Muscle layer of duodenum (tissue), 2 donors: ENCODE results near the gene TREX2.

Experiments
- H3K27ac ChIP-seq: one replicate; pipeline ENCODE4 v1.7.0; 2013; ENCODE audit warnings: mild to moderate bottlenecking, low read length
- H3K27me3 ChIP-seq: one replicate; pipeline ENCODE4 v1.7.0; 2013; ENCODE audit warnings: low read depth, mild to moderate bottlenecking, control low read depth, low read length
- H3K36me3 ChIP-seq, 2 donors: one replicate each; pipeline ENCODE4 v1.7.0; 2013; ENCODE audit warnings: low read length in 2 of 2, control low read depth in 1 of 2, mild to moderate bottlenecking in 1 of 2; ENCODE audit not compliant: insufficient read depth in 2 of 2, control insufficient read depth in 1 of 2
- H3K4me1 ChIP-seq, 2 donors: one replicate each; pipeline ENCODE4 v1.7.0; 2013; ENCODE audit warnings: low read length in 2 of 2, mild to moderate bottlenecking in 2 of 2, control low read depth in 1 of 2, moderate library complexity in 1 of 2; ENCODE audit not compliant: insufficient read depth in 2 of 2, control insufficient read depth in 1 of 2
- H3K4me3 ChIP-seq, 2 donors: one replicate each; pipeline ENCODE4 v1.7.0; 2013; ENCODE audit warnings: low read length in 2 of 2, low read depth in 1 of 2, mild to moderate bottlenecking in 1 of 2
- H3K9me3 ChIP-seq, 2 donors: one replicate each; pipeline ENCODE4 v1.7.0; 2013; ENCODE audit warnings: low read length in 2 of 2, control low read depth in 1 of 2, mild to moderate bottlenecking in 1 of 2; ENCODE audit not compliant: control insufficient read depth in 1 of 2
- donor health status: healthy.

The TREX2 gene

DNA sequence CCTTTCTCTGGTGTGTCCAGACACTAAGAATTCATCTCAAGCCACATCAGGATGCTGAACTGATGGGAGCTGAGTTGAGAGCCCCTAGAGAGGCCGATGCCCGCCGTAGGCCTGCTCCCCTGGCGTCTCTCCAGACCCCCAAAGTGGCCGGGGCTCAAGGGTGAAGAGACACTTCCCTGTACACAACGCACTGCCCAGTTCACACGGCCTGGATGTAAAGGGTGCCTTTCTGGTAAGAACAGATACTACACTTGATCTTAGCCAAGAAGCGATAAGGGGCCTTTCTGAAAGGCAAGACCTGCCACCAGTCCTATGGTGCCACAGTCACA is 5.1 kb upstream of the TREX2 start:
- H3K36me3 ChIP-seq, result peaks cover 0 to 21% of the 10 kb centered on the region in 2 donors
- H3K27ac ChIP-seq, result no peak overlapping the region
- no peaks in the 10 kb centered on the region for H3K27me3 ChIP-seq
- no peak overlapping the region for H3K4me3 ChIP-seq
- no peaks in the 10 kb centered on the region for H3K4me1 ChIP-seq
- no peaks in the 10 kb centered on the region for H3K9me3 ChIP-seq

DNA sequence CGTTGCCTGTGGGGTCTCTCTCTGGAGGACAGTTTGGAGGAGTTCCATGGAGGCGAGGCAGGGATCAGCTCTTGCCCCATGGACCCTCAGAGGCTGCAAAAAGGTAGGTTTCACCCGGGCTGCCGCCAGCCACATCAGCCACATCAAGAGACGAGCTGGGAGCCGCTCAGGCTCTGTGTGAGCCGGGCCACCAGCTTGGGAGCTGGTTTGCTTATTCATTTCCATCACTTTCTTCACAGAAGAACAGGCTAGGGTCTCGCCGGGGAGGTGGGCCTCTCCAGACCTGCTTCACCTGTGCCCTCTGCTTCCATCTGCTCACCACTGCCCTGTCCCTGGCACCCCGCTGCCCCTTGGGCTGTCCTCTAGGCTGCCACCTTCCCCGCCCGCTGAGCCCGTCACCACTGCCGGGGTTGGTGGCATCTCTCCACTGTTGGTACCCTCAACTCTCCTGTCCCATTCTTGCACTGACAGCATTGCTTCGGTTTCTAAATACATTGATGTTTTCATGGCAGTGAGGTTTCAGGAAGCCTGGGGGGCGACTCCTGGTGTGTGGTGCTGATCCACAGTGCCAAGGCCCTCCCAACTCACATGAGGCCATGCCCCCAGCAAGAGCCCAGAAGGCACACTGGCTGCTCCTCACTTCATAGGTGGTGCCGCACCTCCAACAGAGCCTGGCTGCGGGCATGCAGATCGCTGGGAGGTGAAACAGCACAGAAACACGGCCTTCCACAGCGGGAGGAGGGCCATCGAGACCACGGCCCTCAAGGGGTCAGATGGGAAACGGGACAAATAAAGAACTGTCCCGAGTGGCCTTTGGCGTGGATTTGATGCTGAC is 4.5 kb upstream of the TREX2 start:
- Histone ChIP-seq H3K4me1 (no peaks in the 10 kb centered on the region), H3K27me3 (no peaks in the 10 kb centered on the region), H3K4me3 (no peak overlapping the region), H3K36me3 (peaks cover 0 to 20% of the 10 kb centered on the region in 2 donors), H3K27ac (no peak overlapping the region), H3K9me3 (no peaks in the 10 kb centered on the region)

DNA sequence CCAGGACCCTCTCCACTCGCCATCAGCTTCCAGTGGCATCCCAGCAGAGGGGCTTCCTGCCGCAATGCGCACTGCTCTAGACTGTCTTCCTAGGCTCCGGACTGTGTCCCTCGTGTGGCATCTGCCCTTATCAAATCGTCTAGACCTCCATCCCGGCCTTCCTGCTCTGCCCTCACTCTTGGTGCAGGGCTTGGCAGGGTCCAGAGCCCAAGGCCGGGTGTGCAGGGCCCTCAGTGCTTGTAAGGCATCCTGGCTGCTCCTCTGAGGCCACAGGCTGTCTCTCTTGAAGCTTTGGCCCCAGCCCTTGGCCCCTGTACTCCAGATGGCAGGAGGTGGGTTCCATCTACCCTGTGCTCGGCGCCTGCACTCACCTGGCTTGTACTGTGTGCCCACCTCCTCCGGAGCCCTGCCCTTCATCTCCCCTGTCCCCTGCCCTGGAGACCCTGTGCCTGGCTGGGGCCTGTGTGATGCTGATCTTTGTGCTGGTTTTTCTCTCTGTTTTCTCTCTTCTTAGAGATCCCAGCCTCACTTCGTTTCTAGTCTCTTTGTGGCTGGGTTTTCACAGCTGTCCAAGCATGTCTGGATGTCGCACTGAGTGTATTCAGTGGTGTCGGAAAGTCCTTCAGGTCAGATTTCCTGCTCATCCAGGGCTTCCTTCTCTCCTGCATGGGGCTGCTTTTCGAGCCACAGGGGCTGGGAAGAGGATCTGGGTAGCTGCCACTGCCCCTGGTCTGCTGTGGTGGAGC is 3.7 kb upstream of the TREX2 start:
- Histone ChIP-seq H3K27ac (no peak overlapping the region), H3K27me3 (no peaks in the 10 kb centered on the region), H3K4me1 (no peaks in the 10 kb centered on the region), H3K36me3 (peaks cover 0 to 12% of the 10 kb centered on the region in 2 donors), H3K9me3 (no peaks in the 10 kb centered on the region), H3K4me3 (no peak overlapping the region)

DNA sequence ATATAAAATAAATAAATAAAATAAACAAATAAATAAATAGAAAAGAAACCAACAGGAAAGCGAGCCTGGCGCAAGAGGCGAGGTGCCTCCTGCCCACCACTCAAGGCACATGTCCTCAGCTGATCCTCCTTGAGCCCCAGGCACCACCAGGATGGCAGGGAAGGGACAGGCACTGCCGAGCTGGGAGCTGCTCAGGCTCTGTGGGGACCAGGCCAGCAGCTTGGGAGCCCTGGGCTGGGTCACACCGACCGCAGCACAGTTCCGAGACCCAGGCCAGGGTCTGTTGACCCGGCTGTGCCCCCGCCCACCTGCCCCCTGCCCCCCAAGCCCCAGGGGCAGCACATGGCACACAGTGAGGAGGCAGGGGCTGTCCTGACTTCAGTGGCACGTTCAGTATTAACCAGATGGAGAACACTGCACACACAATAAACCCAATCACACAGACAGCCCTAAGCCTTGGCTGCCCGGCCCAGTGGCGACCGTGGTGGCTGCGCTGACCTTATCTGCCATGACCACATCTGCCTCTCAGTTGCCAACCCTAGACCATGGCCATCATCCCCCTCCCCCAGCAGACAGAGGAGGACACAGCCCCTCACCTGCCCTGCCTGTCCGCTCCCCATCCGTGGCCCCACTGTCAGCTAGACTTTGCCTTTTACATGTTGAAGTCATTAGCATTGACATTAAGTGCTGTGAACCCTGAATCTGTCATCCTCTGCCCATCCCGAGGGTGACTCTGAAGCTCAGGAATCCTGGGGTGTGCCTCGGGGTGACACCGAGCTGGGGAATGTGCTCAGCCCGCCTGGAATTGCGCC is 2.9 kb upstream of the TREX2 start:
- Histone ChIP-seq H3K27ac (no peak overlapping the region), H3K36me3 (peaks cover 0 to 12% of the 10 kb centered on the region in 2 donors), H3K27me3 (no peaks in the 10 kb centered on the region), H3K9me3 (no peaks in the 10 kb centered on the region), H3K4me3 (no peak overlapping the region), H3K4me1 (no peaks in the 10 kb centered on the region)

DNA sequence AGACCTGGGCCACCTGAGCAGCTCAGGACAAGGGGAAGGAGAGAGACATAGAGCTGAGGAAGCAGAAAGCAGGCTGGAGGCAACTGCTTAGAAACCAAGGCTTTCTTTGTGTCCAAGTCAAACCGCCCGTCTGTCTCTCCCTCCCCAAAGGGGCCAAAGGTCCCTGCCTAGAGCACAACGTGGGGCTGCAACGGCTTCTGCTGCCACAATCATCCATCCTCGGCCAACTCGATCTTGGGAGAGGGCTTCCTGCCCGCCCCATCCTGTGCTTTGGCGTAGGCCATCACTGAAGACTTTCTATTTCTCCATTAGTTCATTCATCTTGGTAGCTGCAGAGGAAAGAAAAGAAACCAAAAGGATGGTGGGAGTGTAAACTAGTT is 1.7 kb upstream of the TREX2 start:
- no peak overlapping the region for H3K27ac ChIP-seq
- no peaks in the 10 kb centered on the region for H3K27me3 ChIP-seq
- H3K4me1 ChIP-seq, result no peaks in the 10 kb centered on the region
- peaks cover 0 to 12% of the 10 kb centered on the region in 2 donors for H3K36me3 ChIP-seq
- no peaks in the 10 kb centered on the region for H3K9me3 ChIP-seq
- no peak overlapping the region for H3K4me3 ChIP-seq

DNA sequence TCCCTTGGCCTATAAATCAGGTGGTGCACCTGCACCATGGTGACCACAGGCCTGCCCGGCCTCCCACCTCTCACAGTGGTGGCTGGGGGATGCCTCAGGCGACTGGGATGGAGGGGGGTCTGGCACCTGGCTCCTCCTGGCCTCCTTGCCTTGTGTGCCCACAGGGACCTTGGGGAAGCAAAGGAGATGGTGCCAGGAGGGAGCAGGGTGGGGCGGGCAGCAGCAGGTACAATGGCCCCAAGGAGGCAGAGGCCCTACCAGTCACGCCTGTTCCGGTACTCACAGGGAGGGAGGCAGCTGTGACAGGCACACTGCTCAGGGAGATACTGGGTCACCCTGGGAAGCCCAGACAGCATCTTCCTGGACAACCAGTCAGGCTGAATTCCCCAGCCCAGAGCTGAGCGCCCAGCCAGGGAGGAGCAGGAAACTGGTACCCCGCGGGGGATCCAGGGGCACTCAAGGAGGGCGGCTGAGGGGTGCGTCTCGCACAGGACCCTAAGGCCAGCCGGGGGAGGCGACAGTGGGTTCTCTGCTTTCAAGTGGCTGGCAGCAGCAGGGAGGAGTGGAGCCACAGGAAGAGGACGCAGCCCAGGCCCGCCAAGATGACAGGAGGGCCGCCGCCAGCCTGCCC is 1.2 kb upstream of the TREX2 start:
- no peak overlapping the region for H3K4me3 ChIP-seq
- no peaks in the 10 kb centered on the region for H3K4me1 ChIP-seq
- H3K36me3 ChIP-seq, result peaks cover 0 to 12% of the 10 kb centered on the region in 2 donors
- H3K27me3 ChIP-seq, result no peaks in the 10 kb centered on the region
- no peaks in the 10 kb centered on the region for H3K9me3 ChIP-seq
- H3K27ac ChIP-seq, result no peak overlapping the region

DNA sequence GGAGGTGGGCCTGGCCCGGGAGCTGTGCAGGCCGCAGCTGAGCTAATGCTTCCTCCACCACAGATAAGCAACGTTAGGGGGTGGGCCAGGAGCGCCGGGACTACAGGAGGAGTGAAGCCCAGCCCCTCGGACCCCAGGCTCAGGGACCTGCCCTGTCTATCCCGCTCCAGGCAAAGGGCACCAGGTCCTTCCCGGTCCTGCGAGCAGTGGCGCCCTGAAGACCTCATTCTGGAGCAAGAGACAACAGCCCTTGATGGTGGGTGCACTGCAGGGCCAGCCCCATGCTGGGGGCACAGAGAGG is 730 bp upstream of the TREX2 start:
- H3K36me3 ChIP-seq, result peaks cover 0 to 9% of the 10 kb centered on the region in 2 donors
- no peaks in the 10 kb centered on the region for H3K9me3 ChIP-seq
- H3K27me3 ChIP-seq, result no peaks in the 10 kb centered on the region
- H3K4me1 ChIP-seq, result no peaks in the 10 kb centered on the region
- H3K27ac ChIP-seq, result no peak overlapping the region
- H3K4me3 ChIP-seq, result no peak overlapping the region

DNA sequence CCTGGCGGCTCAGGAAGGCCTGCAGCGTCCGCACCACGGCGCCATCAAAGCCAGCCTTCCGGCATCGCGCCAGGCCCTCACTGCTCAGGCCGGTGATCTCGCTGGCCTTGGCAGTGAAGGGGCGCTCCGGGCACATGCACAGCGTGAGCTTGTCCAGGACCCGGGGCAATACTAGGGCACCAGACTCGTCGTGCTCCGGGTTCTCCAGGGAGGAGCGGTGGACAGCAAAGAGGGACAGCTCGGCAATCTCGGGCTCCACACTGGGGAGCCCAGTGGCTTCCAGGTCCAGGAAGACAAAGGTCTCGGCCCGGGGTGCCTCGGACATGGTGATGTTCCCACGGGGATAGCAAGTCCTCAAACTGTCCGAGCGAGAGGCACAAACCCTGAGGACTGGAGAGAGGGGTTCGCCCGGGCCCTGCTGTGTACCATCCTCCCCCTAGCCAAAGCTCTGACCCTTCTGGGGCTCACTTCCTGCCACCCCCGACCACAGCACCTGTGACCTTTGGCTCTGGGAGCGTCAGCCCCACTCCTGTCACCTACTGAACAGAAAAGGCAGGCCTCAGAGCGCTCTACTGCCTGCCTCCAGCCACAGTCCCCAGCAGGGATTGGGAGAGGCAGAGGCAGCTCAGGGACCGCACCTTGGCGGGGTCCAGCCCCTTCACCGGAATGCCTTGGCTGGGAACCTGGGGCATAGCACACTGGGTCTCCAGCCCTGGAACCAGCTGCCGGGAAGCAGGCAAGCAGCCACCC is 575 bp downstream of the TREX2 start:
- H3K9me3 ChIP-seq, result no peaks in the 10 kb centered on the region
- H3K36me3 ChIP-seq, result no peaks in the 10 kb centered on the region
- H3K27me3 ChIP-seq, result no peaks in the 10 kb centered on the region
- no peak overlapping the region for H3K4me3 ChIP-seq
- H3K4me1 ChIP-seq, result no peaks in the 10 kb centered on the region
- no peak overlapping the region for H3K27ac ChIP-seq

DNA sequence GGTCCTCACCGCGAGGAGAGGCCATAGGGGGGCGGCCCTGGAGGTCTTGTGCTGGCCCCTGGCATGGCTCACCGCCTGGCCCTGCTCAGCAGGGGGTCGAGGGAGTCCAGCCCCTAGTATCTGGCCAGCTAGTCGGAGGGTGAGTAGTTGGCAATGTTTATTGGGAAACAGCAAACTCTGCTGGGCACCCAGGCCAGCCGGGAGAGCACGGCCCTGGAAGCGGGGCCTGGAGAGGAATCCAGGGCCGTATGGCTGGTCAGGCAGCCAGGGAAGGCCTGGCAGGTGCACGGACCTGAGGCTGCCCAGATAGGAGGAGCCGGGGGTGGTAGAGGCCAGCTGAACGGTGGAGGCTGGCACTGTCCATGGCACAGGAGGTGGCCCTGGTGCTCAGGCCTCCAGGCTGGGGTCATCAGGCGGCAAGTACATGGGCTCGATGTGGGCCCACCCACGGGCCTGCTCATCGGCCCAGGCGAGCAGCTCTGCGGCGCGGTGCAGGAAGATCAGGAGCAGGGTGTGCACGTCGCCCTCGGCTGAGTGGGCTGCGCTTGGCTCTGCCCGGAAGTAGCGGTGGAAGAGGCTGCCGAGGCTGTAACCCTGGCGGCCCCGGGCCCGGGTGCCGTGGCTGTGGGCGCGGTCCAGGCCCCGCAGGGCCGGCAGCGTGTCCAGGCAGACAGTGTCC is 1.4 kb downstream of the TREX2 start:
- Histone ChIP-seq H3K4me1 (no peaks in the 10 kb centered on the region), H3K27ac (no peak overlapping the region), H3K9me3 (no peaks in the 10 kb centered on the region), H3K4me3 (no peak overlapping the region), H3K36me3 (no peaks in the 10 kb centered on the region), H3K27me3 (no peaks in the 10 kb centered on the region)

DNA sequence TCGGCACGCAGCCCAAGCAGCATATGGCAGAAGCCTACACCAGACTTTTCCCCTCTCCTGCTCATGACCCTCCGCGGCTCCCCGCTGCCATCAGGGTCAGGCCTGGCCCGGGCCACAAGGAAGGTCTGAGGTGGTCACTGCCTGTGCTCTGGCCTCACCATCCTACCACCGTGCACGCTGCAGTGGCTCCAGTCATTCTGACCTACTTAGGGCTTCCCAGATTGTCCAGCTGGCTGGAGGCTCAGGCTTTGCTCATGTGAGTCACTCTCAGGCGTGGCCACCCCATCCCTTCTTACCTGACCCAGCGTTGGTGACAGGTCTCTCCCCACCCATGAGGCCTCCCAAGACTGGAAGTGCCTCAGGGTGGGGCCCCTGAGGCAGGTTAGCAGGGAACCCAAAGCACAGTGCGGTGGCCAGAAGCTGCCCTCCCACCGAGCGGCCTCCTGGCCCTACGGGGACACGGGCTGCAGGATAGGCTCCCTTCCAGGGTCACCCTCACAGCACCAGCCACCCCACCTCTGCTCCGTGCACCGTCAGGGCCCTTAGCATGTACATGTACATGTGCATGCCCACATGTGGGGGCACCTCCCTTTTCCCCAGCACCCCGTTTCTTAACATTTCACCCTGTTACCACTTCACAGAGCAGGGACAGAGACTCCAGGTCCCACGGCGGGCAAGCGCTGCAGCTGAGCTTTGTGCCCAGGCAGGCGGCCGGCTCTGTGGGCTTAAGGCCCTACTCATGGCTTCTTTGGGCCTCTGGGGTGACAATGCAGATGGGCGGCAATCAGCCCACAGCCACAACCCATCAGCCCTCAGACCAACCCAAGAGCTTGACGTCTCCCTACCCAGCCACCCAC is 2.2 kb downstream of the TREX2 start:
- Histone ChIP-seq H3K27me3 (no peaks in the 10 kb centered on the region), H3K9me3 (no peaks in the 10 kb centered on the region), H3K36me3 (no peaks in the 10 kb centered on the region), H3K4me3 (no peak overlapping the region), H3K4me1 (no peaks in the 10 kb centered on the region), H3K27ac (no peak overlapping the region)
